ENCODE measurements around the gene MIOX.

- TF ChIP-seq CTCF (IDR thresholded peaks at IDR 0.05) (no peak), ZFX (IDR thresholded peaks at IDR 0.05; ENCODE audit: borderline replicate concordance) (no peak)
Observed at GRCh38 chr22:50489363-50490243, 2.9 kb downstream of the MIOX start.

Measured in 22Rv1 (cell line).